Thoracic aorta (tissue), 2 donors: ENCODE measurements around the gene ADAMTS14. TPM values are rescaled to one million over a fixed set of nuclear protein-coding genes. Genes with fewer than 3 reads are reported as not detected.
"Not testable (repeated sequence)": the region's sequence is repeated elsewhere in the genome, so short reads cannot be mapped to it uniquely, and the experiment has no call there.

Experiments used
- ATAC-seq: fragments of 150-250 bp; one replicate; pipeline ENCODE4 v1.8.0; 2017; ENCODE audit warnings: low read depth; ENCODE audit not compliant: insufficient number of reproducible peaks, low FRiP score
- DNase-seq: peaks from one replicate; pipeline ENCODE4 v3.0.0-alpha.2; 2020; ENCODE audit warnings: low spot score
- H3K27ac ChIP-seq, 2 donors: fragments of 200-600 bp; sonication (generic); 1 replicate in 1 of 2; 2 replicates in 1 of 2; pipeline ENCODE4 v1.5.1; 2016; ENCODE audit warnings: mild to moderate bottlenecking in 2 of 2, moderate library complexity in 2 of 2
- H3K27me3 ChIP-seq: fragments of 200-600 bp; sonication (generic); replicated peaks from 2 replicates; pipeline ENCODE4 v1.6.0; 2016; ENCODE audit warnings: mild to moderate bottlenecking; ENCODE audit not compliant: insufficient read depth
- H3K36me3 ChIP-seq: fragments of 200-600 bp; sonication (generic); one replicate; pipeline ENCODE4 v1.5.1; 2016
- H3K4me1 ChIP-seq, 2 donors: fragments of 200-600 bp; sonication (generic); 1 replicate in 1 of 2; 2 replicates in 1 of 2; pipeline versions ENCODE4 v1.5.1 to v1.6.0; 2016; ENCODE audit warnings: low read depth in 2 of 2, mild to moderate bottlenecking in 1 of 2; ENCODE audit not compliant: control insufficient read depth in 1 of 2
- H3K4me3 ChIP-seq: fragments of 200-600 bp; sonication (generic); 2 replicates; pipeline ENCODE4 v1.5.1; 2016; ENCODE audit warnings: mild to moderate bottlenecking
- H3K9me3 ChIP-seq: fragments of 200-600 bp; sonication (generic); 2 replicates; pipeline ENCODE4 v1.5.1; 2016
- CTCF ChIP-seq: fragments of 200-600 bp; sonication (generic); IDR thresholded peaks from one replicate; pipeline ENCODE4 v1.5.1; 2019; ENCODE audit warnings: antibody characterized with exemption
- total RNA-seq, 2 donors: library from RNA; depleted of rRNA; stranded (reverse); fragments of >200 nt; gene quantifications; one replicate each; pipeline versions ENCODE4 v1.1.0 to v1.2.3, GENCODE V29; 2016

The ADAMTS14 gene
- total RNA-seq, 2 donors from 2014 or later = 1.3 TPM; not detected in 1

GRCh38 chr10:70629338-70629737 is 43.0 kb upstream of the ADAMTS14 start:
- Histone ChIP-seq H3K27ac (no peak overlapping the region), H3K27me3 (no peaks in the 10 kb centered on the region), H3K4me3 (no peak overlapping the region), H3K36me3 (no peaks in the 10 kb centered on the region), H3K9me3 (peaks cover 5% of the 10 kb centered on the region), H3K4me1 (no peaks in the 10 kb centered on the region)
- no peak for TF ChIP-seq CTCF
- DNase-seq = no peak
- no peak for ATAC-seq

GRCh38 chr10:70631735-70632134 is 40.6 kb upstream of the ADAMTS14 start:
- H3K27ac ChIP-seq, H3K4me1 ChIP-seq, H3K9me3 ChIP-seq, H3K4me3 ChIP-seq, ATAC-seq, H3K27me3 ChIP-seq, H3K36me3 ChIP-seq, DNase-seq: not testable (repeated sequence)

- no peaks in the 10 kb centered on the region for H3K36me3 ChIP-seq
- no peak for ATAC-seq
- no peak for DNase-seq
- no peaks in the 10 kb centered on the region for H3K4me1 ChIP-seq
- H3K27ac ChIP-seq = no peak overlapping the region
- no peak for TF ChIP-seq CTCF
- no peaks in the 10 kb centered on the region for H3K27me3 ChIP-seq
- no peak overlapping the region for H3K4me3 ChIP-seq
- no peaks in the 10 kb centered on the region for H3K9me3 ChIP-seq
Observed at GRCh38 chr10:70634011-70634410, 38.3 kb upstream of the ADAMTS14 start.

- DNase-seq, H3K27ac ChIP-seq, ATAC-seq, H3K4me1 ChIP-seq, H3K4me3 ChIP-seq, H3K9me3 ChIP-seq, H3K36me3 ChIP-seq, H3K27me3 ChIP-seq: not testable (repeated sequence)
Observed at GRCh38 chr10:70634515-70634914, 37.8 kb upstream of the ADAMTS14 start.

GRCh38 chr10:70639640-70640383 is 32.5 kb upstream of the ADAMTS14 start:
- not testable (repeated sequence) for H3K27ac ChIP-seq, ATAC-seq, H3K4me1 ChIP-seq, H3K36me3 ChIP-seq, H3K9me3 ChIP-seq, H3K4me3 ChIP-seq, H3K27me3 ChIP-seq, DNase-seq

GRCh38 chr10:70643272-70643671 is 29.0 kb upstream of the ADAMTS14 start:
- H3K4me1 ChIP-seq, DNase-seq, H3K4me3 ChIP-seq: not testable (repeated sequence)

GRCh38 chr10:70644959-70645358 is 27.3 kb upstream of the ADAMTS14 start:
- not testable (repeated sequence) for H3K9me3 ChIP-seq, ATAC-seq, H3K27ac ChIP-seq, DNase-seq, H3K4me3 ChIP-seq, H3K27me3 ChIP-seq, H3K36me3 ChIP-seq, H3K4me1 ChIP-seq

More at GRCh38 chr10:70643272-70643671, 29.0 kb upstream of the ADAMTS14 start:
- H3K27ac ChIP-seq, H3K9me3 ChIP-seq, H3K36me3 ChIP-seq, ATAC-seq, H3K27me3 ChIP-seq: not testable (repeated sequence)

GRCh38 chr10:70647086-70647485 is 25.2 kb upstream of the ADAMTS14 start:
- Histone ChIP-seq H3K9me3 (no peaks in the 10 kb centered on the region), H3K27ac (no peak overlapping the region), H3K36me3 (no peaks in the 10 kb centered on the region), H3K27me3 (no peaks in the 10 kb centered on the region), H3K4me3 (no peak overlapping the region), H3K4me1 (no peaks in the 10 kb centered on the region)
- no peak for TF ChIP-seq CTCF
- DNase-seq (no peak), ATAC-seq (no peak)
